ENCODE data around the gene PROSER3.

PROSER3 gene

DNA sequence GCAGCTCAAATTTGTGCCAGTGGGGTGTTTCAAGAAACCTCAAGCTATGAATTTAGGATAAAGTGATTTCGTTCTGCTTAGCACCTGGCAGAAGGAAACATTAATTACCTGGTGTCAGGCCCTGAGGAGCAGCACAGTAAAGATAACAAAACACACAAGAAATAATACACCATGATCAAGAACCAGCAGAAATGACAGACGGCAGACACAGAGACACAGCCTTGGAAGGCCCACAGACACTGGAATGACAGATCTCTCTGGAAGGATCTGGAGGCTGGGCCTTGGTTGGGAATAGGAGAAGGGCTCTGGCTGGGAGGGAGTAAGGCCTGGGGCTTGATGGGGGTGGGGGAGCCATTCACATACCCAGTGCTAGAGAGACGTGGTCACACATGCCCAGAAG lies 43.9 kb downstream of the PROSER3 start:
- TF ChIP-seq FOXM1 (IDR thresholded peaks at IDR 0.05; ENCODE audit: borderline replicate concordance, low read depth) (no peak), CREB1 (IDR thresholded peaks at IDR 0.05; ENCODE audit: low read depth) (no peak), RAD21 (IDR thresholded peaks at IDR 0.05; ENCODE audit: low read depth) (no peak)

DNA sequence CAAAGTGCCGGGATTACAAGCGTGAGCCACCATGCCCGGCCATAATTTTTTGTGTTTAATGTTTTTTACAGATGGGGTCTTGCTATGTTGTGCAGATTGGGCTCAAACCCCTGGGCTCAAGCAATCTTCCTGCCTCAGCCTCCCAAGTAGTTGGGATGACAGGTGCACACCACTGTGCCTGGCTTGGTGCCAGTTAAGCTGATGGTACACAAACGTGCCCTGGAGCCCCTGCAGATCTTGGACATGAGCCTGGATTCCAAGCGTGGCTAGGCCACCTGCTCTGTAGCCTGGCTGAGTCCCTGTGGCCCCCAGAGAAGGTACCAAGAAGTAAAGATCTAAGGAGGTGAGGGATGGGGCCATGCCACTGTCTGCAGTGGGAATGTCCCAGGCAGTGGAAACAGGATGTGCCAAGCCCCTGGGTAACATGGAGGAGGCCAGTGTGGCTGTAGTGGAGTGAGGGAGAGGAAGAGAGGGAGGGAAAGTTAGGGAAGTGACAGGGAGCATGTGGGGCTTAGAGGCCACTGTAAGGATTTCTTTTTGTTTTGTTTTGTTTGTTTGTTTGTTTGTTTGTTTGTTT lies 47.6 kb downstream of the PROSER3 start:
- TF ChIP-seq TCF12 (IDR thresholded peaks at IDR 0.05; ENCODE audit: low read depth), result no peak
- TF ChIP-seq NFIC (IDR thresholded peaks at IDR 0.05), result peak; percentile 51
- no peak for TF ChIP-seq YY1 (IDR thresholded peaks at IDR 0.05; ENCODE audit: low read depth)
- no peak for TF ChIP-seq FOXM1 (IDR thresholded peaks at IDR 0.05; ENCODE audit: borderline replicate concordance, low read depth)
- no peak for TF ChIP-seq CEBPB (IDR thresholded peaks at IDR 0.05)
- TF ChIP-seq CREB1 (IDR thresholded peaks at IDR 0.05; ENCODE audit: low read depth), result no peak
- TF ChIP-seq EGR1 (IDR thresholded peaks at IDR 0.05), result no peak

DNA sequence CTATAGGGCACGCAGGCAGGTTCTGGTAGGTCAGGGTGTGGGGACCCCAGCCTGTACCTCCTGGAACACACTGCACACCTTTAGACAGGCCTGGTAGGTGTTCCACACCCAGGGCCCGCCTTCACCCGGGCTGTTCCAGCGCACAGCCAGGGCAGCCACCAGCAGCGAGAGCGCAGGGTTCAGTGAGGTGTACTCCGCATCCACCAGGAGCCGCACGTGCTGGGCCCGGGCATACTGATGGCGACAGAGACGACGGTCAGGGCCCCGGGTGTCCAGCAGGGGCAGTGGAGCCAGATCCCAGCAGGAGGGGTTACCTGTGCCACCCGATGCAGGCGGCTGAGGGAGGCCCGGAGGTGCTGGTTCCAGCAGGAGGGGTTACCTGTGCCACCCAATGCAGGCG lies 48.6 kb downstream of the PROSER3 start:
- TF ChIP-seq ZBTB7A (IDR thresholded peaks at IDR 0.05; ENCODE audit: low read depth) (no peak), EGR1 (IDR thresholded peaks at IDR 0.05) (no peak), NFIC (IDR thresholded peaks at IDR 0.05) (no peak), RAD21 (IDR thresholded peaks at IDR 0.05; ENCODE audit: low read depth) (no peak), CREB1 (IDR thresholded peaks at IDR 0.05; ENCODE audit: low read depth) (no peak), TCF12 (IDR thresholded peaks at IDR 0.05; ENCODE audit: low read depth) (no peak), YY1 (IDR thresholded peaks at IDR 0.05; ENCODE audit: low read depth) (no peak), FOXM1 (IDR thresholded peaks at IDR 0.05; ENCODE audit: borderline replicate concordance, low read depth) (no peak), TAF1 (IDR thresholded peaks at IDR 0.05; ENCODE audit: low read depth) (no peak), CEBPB (IDR thresholded peaks at IDR 0.05) (no peak), EP300 (IDR thresholded peaks at IDR 0.05; ENCODE audit: borderline replicate concordance) (no peak), TEAD4 (IDR thresholded peaks at IDR 0.05) (no peak)
- TF ChIP-seq, protein P1, sequence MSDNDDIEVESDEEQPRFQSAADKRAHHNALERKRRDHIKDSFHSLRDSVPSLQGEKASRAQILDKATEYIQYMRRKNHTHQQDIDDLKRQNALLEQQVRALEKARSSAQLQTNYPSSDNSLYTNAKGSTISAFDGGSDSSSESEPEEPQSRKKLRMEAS (IDR thresholded peaks at IDR 0.05), result no peak
- TF ChIP-seq, protein P2, sequence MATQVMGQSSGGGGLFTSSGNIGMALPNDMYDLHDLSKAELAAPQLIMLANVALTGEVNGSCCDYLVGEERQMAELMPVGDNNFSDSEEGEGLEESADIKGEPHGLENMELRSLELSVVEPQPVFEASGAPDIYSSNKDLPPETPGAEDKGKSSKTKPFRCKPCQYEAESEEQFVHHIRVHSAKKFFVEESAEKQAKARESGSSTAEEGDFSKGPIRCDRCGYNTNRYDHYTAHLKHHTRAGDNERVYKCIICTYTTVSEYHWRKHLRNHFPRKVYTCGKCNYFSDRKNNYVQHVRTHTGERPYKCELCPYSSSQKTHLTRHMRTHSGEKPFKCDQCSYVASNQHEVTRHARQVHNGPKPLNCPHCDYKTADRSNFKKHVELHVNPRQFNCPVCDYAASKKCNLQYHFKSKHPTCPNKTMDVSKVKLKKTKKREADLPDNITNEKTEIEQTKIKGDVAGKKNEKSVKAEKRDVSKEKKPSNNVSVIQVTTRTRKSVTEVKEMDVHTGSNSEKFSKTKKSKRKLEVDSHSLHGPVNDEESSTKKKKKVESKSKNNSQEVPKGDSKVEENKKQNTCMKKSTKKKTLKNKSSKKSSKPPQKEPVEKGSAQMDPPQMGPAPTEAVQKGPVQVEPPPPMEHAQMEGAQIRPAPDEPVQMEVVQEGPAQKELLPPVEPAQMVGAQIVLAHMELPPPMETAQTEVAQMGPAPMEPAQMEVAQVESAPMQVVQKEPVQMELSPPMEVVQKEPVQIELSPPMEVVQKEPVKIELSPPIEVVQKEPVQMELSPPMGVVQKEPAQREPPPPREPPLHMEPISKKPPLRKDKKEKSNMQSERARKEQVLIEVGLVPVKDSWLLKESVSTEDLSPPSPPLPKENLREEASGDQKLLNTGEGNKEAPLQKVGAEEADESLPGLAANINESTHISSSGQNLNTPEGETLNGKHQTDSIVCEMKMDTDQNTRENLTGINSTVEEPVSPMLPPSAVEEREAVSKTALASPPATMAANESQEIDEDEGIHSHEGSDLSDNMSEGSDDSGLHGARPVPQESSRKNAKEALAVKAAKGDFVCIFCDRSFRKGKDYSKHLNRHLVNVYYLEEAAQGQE (IDR thresholded peaks at IDR 0.05; ENCODE audit: low read depth), result no peak
- TF ChIP-seq, protein P3, sequence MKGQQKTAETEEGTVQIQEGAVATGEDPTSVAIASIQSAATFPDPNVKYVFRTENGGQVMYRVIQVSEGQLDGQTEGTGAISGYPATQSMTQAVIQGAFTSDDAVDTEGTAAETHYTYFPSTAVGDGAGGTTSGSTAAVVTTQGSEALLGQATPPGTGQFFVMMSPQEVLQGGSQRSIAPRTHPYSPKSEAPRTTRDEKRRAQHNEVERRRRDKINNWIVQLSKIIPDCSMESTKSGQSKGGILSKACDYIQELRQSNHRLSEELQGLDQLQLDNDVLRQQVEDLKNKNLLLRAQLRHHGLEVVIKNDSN (IDR thresholded peaks at IDR 0.05), result no peak

DNA sequence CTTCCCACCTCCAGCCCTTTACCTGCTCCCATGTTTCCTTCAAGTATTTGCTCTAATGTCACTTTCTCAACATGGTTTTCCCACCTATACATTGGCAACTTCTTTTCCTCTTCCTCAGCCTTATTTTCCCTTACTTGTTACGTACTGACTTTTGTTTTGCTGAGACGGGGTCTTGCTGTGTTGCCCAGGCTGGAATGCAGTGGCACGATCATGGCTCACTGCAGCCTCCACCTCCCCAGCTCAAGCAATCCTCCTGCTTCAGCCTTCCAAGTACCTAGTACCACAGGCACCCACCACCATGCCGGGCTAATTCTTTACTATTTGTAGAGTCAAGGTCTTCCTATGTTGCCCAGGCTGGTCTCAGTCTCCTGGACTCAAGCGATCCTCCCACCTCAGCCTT lies 49.7 kb downstream of the PROSER3 start:
- TF ChIP-seq EP300 (IDR thresholded peaks at IDR 0.05; ENCODE audit: borderline replicate concordance) (no peak), TEAD4 (IDR thresholded peaks at IDR 0.05) (no peak), TAF1 (IDR thresholded peaks at IDR 0.05; ENCODE audit: low read depth) (no peak), CREB1 (IDR thresholded peaks at IDR 0.05; ENCODE audit: low read depth) (no peak), EGR1 (IDR thresholded peaks at IDR 0.05) (no peak), YY1 (IDR thresholded peaks at IDR 0.05; ENCODE audit: low read depth) (no peak), CEBPB (IDR thresholded peaks at IDR 0.05) (no peak), NFIC (IDR thresholded peaks at IDR 0.05) (no peak), FOXM1 (IDR thresholded peaks at IDR 0.05; ENCODE audit: borderline replicate concordance, low read depth) (no peak), TCF12 (IDR thresholded peaks at IDR 0.05; ENCODE audit: low read depth) (no peak), RAD21 (IDR thresholded peaks at IDR 0.05; ENCODE audit: low read depth) (no peak), ZBTB7A (IDR thresholded peaks at IDR 0.05; ENCODE audit: low read depth) (no peak)
- TF ChIP-seq, protein P3 (IDR thresholded peaks at IDR 0.05), result no peak
- TF ChIP-seq, protein P2 (IDR thresholded peaks at IDR 0.05; ENCODE audit: low read depth), result no peak
- TF ChIP-seq, protein P1 (IDR thresholded peaks at IDR 0.05), result no peak

DNA sequence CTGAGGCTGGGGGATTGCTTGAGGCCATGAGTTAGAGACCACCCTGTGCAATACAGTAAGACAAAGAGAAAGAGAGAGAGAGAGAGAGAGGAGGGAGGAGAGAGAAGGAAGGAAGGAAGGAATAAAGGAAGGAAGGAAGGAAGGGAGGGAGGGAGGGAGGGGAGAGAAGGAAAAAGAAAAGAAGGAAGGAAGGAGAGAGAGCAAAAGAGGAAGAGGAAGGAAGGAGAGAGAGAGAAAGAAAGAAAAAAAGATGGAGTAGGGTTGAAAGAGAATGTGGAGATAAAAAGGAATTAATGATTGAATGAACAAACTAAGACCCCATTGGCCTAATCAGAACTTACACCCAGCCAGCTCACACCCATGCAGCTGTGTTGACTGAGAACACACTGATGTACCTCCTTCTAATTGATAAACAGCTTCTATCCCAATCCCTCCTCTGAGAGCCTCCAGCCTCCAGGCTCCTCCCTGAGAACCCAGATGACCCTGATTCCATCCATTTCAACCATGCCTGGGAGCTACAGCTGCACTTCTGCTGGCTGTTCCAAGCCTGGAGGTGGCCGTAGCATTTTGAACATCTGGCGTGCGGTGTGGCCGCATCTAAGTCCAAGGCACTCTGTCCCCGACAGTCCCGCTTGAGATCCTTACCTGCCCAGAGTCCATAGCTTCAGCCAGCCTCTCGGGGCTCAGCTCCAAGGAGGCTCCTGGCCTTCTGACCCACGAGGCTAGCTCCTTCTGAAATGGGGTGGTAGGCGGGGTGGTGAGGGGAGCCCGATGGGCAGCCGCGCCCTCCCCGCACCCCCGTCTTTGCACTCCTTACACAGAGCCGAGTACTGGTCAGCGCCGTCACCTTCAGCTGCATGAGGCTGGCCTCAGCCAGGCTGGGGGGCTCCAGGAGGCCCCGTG lies 53.6 kb downstream of the PROSER3 start:
- TF ChIP-seq, protein P2 (IDR thresholded peaks at IDR 0.05; ENCODE audit: low read depth), result no peak
- no peak for TF ChIP-seq TCF12 (IDR thresholded peaks at IDR 0.05; ENCODE audit: low read depth)
- no peak for TF ChIP-seq YY1 (IDR thresholded peaks at IDR 0.05; ENCODE audit: low read depth)

Data from Ishikawa (cell line).